Sigmoid colon (tissue), 4 donors: ENCODE measurements around the gene RHBDF1.

Source experiments
- CTCF ChIP-seq, 4 experiments: fragments of 450-650 bp in 3 of 4; fragments of 200-600 bp in 1 of 4; IDR thresholded peaks; one replicate each; pipeline ENCODE4 v1.5.1; 2016 to 2019; ENCODE audit warnings: antibody characterized with exemption in 4 of 4, mild to moderate bottlenecking in 3 of 4, moderate library complexity in 2 of 4
- EP300 ChIP-seq, 4 donors: sonication (generic); formaldehyde crosslinking; IDR thresholded peaks; one replicate each; pipeline ENCODE4 v1.6.1; 2017; ENCODE audit warnings: antibody characterized with exemption in 4 of 4
- POLR2A ChIP-seq, 2 donors: fragments of 450-650 bp; IDR thresholded peaks; one replicate each; pipeline ENCODE4 v1.6.1; 2016; ENCODE audit warnings: antibody characterized with exemption in 2 of 2, mild to moderate bottlenecking in 2 of 2, moderate library complexity in 2 of 2
- POLR2AphosphoS5 ChIP-seq, 4 donors: sonication (generic); formaldehyde crosslinking; IDR thresholded peaks; one replicate each; pipeline ENCODE4 v1.6.1; 2017; ENCODE audit warnings: antibody characterized with exemption in 4 of 4

GRCh38 chr16:33877-34647 lies 38.4 kb downstream of the RHBDF1 start:
- TF ChIP-seq CTCF (IDR thresholded peaks at IDR 0.05): no peak
- TF ChIP-seq POLR2A (IDR thresholded peaks at IDR 0.05): no peak
- no peak for TF ChIP-seq POLR2AphosphoS5 (IDR thresholded peaks at IDR 0.05)
- no peak for TF ChIP-seq EP300 (IDR thresholded peaks at IDR 0.05)
